H1 (cell line): ENCODE results near the gene GCNT1. TPM values are rescaled to one million over a fixed set of nuclear protein-coding genes. Genes with fewer than 3 reads are reported as not detected.

Experiments used
- CTCF ChIA-PET: fragments of 300-600 bp; sonication (Branson Sonifier 250); formaldehyde crosslinking; loops from one replicate; lab custom pipeline; 2021; ENCODE audit not compliant: partially characterized antibody; lab: Charles Lee
- POLR2A ChIA-PET: fragments of 300-600 bp; sonication (Branson Sonifier 250); formaldehyde crosslinking; loops from one replicate; lab custom pipeline; 2021; ENCODE audit warnings: inconsistent platforms; ENCODE audit not compliant: partially characterized antibody; lab: Charles Lee
- DNase-seq, 2 experiments: peaks; one replicate each; pipeline versions ENCODE4 v3.0.0 to v3.0.0-alpha.2; 2010 to 2022; ENCODE audit warnings: low spot score in 2 of 2, low read depth in 1 of 2, mixed read lengths in 1 of 2
- FAIRE-seq: peaks from 2 replicates; lab custom pipeline; 2011; peaks lifted over from hg19 to GRCh38; lab: Jason Lieb, UNC
- H2AFZ ChIP-seq: 2 replicates; pipeline ENCODE4 v1.8.1; 2012; ENCODE audit warnings: low read length, inconsistent platforms
- H2AK5ac ChIP-seq: 2 replicates; pipeline ENCODE4 v1.6.1; 2013; ENCODE audit warnings: low read depth, low read length
- H2BK120ac ChIP-seq: replicated peaks from 2 replicates; pipeline ENCODE3; 2013; ENCODE audit warnings: low read depth, low read length, inconsistent platforms
- H2BK12ac ChIP-seq: 2 replicates; pipeline ENCODE4 v1.6.1; 2013; ENCODE audit warnings: low read depth, low read length
- H2BK15ac ChIP-seq: 2 replicates; pipeline ENCODE4 v1.6.1; 2013; ENCODE audit warnings: low read length
- H2BK20ac ChIP-seq: 2 replicates; pipeline ENCODE4 v1.6.1; 2013; ENCODE audit warnings: low read length
- H2BK5ac ChIP-seq: 2 replicates; pipeline ENCODE4 v1.6.1; 2013; ENCODE audit warnings: low read depth, low read length
- H3K14ac ChIP-seq: 2 replicates; pipeline ENCODE4 v1.6.1; 2013; ENCODE audit warnings: inconsistent platforms; ENCODE audit not compliant: insufficient read length
- H3K18ac ChIP-seq: 2 replicates; pipeline ENCODE4 v1.6.1; 2013; ENCODE audit warnings: low read length; ENCODE audit errors: extremely low read depth
- H3K23ac ChIP-seq: 2 replicates; pipeline ENCODE4 v1.6.1; 2013; ENCODE audit warnings: inconsistent platforms; ENCODE audit not compliant: insufficient read length
- H3K23me2 ChIP-seq: 2 replicates; pipeline ENCODE4 v1.6.1; 2013; ENCODE audit warnings: low read depth, low read length
- H3K27ac ChIP-seq: 2 replicates; pipeline ENCODE4 v1.6.1; 2011; ENCODE audit warnings: low read depth, low read length, inconsistent platforms
- H3K27me3 ChIP-seq, 4 experiments: replicated peaks in 1 of 4; 1 replicate in 1 of 4; 2 replicates in 3 of 4; pipeline versions ENCODE4 v1.6.1 to v1.8.1; 2011 to 2013; ENCODE audit warnings: low read length in 3 of 4, mild to moderate bottlenecking in 3 of 4, inconsistent platforms in 2 of 4, mixed read lengths in 2 of 4, moderate library complexity in 1 of 4; ENCODE audit not compliant: control insufficient read depth in 3 of 4, insufficient read depth in 3 of 4; ENCODE audit errors: extremely low read depth in 1 of 4
- H3K36me3 ChIP-seq, 4 experiments: 2 replicates each; pipeline versions ENCODE4 v1.6.1 to v1.8.1; 2011 to 2013; ENCODE audit warnings: mild to moderate bottlenecking in 4 of 4, low read length in 3 of 4, moderate library complexity in 2 of 4, control low read depth in 1 of 4, inconsistent platforms in 1 of 4; ENCODE audit not compliant: insufficient read depth in 4 of 4, control insufficient read depth in 2 of 4
- H3K4ac ChIP-seq: replicated peaks from 2 replicates; pipeline ENCODE3; 2013; ENCODE audit warnings: low read length, low read depth, mixed read lengths, inconsistent platforms; ENCODE audit not compliant: insufficient read length
- H3K4me1 ChIP-seq, 4 experiments: replicated peaks in 1 of 4; 1 replicate in 1 of 4; 2 replicates in 3 of 4; pipeline versions ENCODE4 v1.6.1 to v1.8.1; 2011 to 2013; ENCODE audit warnings: low read length in 3 of 4, inconsistent platforms in 2 of 4, mixed read lengths in 1 of 4; ENCODE audit not compliant: insufficient read depth in 4 of 4, control insufficient read depth in 3 of 4
- H3K4me2 ChIP-seq, 2 experiments: 2 replicates each; pipeline versions ENCODE4 v1.6.1 to v1.8.1; 2011 to 2013; ENCODE audit warnings: low read depth in 2 of 2, low read length in 2 of 2, control low read depth in 1 of 2, inconsistent platforms in 1 of 2, mild to moderate bottlenecking in 1 of 2; ENCODE audit not compliant: insufficient read depth in 1 of 2
- H3K4me3 ChIP-seq, 4 experiments: fragments of 200-600, 300-600 bp in 1 of 4; sonication (generic), shearing (Covaris generic), sonication (Bioruptor Twin) in 1 of 4; 2 replicates each; pipeline versions ENCODE4 v1.5.1 to v1.8.1; 2011 to 2016; ENCODE audit warnings: low read length in 4 of 4, low read depth in 3 of 4, control low read depth in 2 of 4, inconsistent platforms in 2 of 4, mild to moderate bottlenecking in 2 of 4, mixed read lengths in 1 of 4, moderate library complexity in 1 of 4; ENCODE audit not compliant: insufficient read depth in 2 of 4; ENCODE audit errors: extremely low read depth in 1 of 4
- H3K56ac ChIP-seq: replicated peaks from 2 replicates; pipeline ENCODE3; 2013; ENCODE audit warnings: low read depth, mild to moderate bottlenecking, mixed read lengths, low read length, inconsistent platforms; ENCODE audit not compliant: insufficient read length
- H3K79me1 ChIP-seq: 2 replicates; pipeline ENCODE4 v1.6.1; 2013; ENCODE audit warnings: low read depth, low read length, control low read depth
- H3K79me2 ChIP-seq, 2 experiments: 2 replicates each; pipeline versions ENCODE4 v1.6.1 to v1.8.1; 2012 to 2013; ENCODE audit warnings: low read length in 2 of 2, mild to moderate bottlenecking in 2 of 2, inconsistent platforms in 1 of 2; ENCODE audit not compliant: insufficient read depth in 2 of 2, control insufficient read depth in 1 of 2
- H3K9ac ChIP-seq, 4 experiments: replicated peaks in 1 of 4; 1 replicate in 1 of 4; 2 replicates in 3 of 4; pipeline versions ENCODE4 v1.6.1 to v1.8.1; 2011 to 2013; ENCODE audit warnings: low read depth in 3 of 4, low read length in 3 of 4, control low read depth in 2 of 4, mild to moderate bottlenecking in 2 of 4, moderate library complexity in 2 of 4, inconsistent platforms in 1 of 4; ENCODE audit errors: extremely low read depth in 1 of 4
- H3K9me3 ChIP-seq, 2 experiments: 2 replicates each; pipeline versions ENCODE4 v1.6.1 to v1.8.1; 2012 to 2013; ENCODE audit warnings: mild to moderate bottlenecking in 2 of 2, moderate library complexity in 2 of 2, control low read depth in 1 of 2, inconsistent platforms in 1 of 2, low read depth in 1 of 2, low read length in 1 of 2, mixed read lengths in 1 of 2; ENCODE audit not compliant: insufficient read depth in 2 of 2
- H4K20me1 ChIP-seq, 2 experiments: replicated peaks in 1 of 2; 2 replicates each; pipeline versions ENCODE3 to v1.8.1; 2011 to 2013; ENCODE audit warnings: inconsistent platforms in 2 of 2, low read length in 2 of 2, mild to moderate bottlenecking in 1 of 2; ENCODE audit not compliant: insufficient read depth in 2 of 2, control insufficient read depth in 1 of 2
- H4K5ac ChIP-seq: 2 replicates; pipeline ENCODE4 v1.6.1; 2013; ENCODE audit warnings: low read length, low read depth, mixed read lengths, inconsistent platforms; ENCODE audit not compliant: insufficient read length
- H4K8ac ChIP-seq: 2 replicates; pipeline ENCODE4 v1.8.0; 2013; ENCODE audit warnings: mild to moderate bottlenecking, moderate library complexity, low read length, inconsistent platforms; ENCODE audit not compliant: insufficient read depth; ENCODE audit errors: extremely low read depth
- H4K91ac ChIP-seq: replicated peaks from 2 replicates; pipeline ENCODE3; 2013; ENCODE audit warnings: low read length, mixed read lengths, inconsistent platforms; ENCODE audit not compliant: insufficient read length
- ASH2L ChIP-seq: fragments of 200-600, 300-600 bp; sonication (generic); IDR thresholded peaks from one replicate; pipeline ENCODE4 v1.7.1; 2017; ENCODE audit warnings: low read length
- CBX5 ChIP-seq: fragments of 300-800, 300-1000 bp; sonication (generic); IDR thresholded peaks from 2 replicates; pipeline ENCODE4 v1.7.1; 2016; ENCODE audit warnings: antibody characterized with exemption, low read length, low read depth
- CHD2 ChIP-seq: IDR thresholded peaks from 2 replicates; pipeline ENCODE4 v1.6.1; 2012; ENCODE audit warnings: low read length, improper control_type of control experiment
- CTBP2 ChIP-seq: IDR thresholded peaks from 2 replicates; pipeline ENCODE4 v1.7.0; 2011; ENCODE audit warnings: borderline replicate concordance, mild to moderate bottlenecking, moderate library complexity, mixed read lengths, low read length; ENCODE audit not compliant: insufficient read depth, insufficient read length
- MAX ChIP-seq: IDR thresholded peaks from 2 replicates; pipeline ENCODE4 v1.6.1; 2012; ENCODE audit warnings: inconsistent platforms
- POU5F1 ChIP-seq: IDR thresholded peaks from 2 replicates; pipeline ENCODE4 v1.6.1; 2011; ENCODE audit warnings: low read depth, mild to moderate bottlenecking, low read length, moderate library complexity
- RBBP5 ChIP-seq: IDR thresholded peaks from 2 replicates; pipeline ENCODE4 v1.7.1; 2012; ENCODE audit warnings: low read depth, mild to moderate bottlenecking, inconsistent platforms, low read length, moderate library complexity, borderline replicate concordance
- RNF2 ChIP-seq: fragments of 200-900, 300-1000 bp; sonication (generic); IDR thresholded peaks from 2 replicates; pipeline ENCODE4 v1.7.1; 2016; ENCODE audit warnings: borderline replicate concordance, low read depth, mild to moderate bottlenecking, antibody characterized with exemption, low read length; ENCODE audit not compliant: poor library complexity, severe bottlenecking; ENCODE audit errors: missing control alignments
- TAF1 ChIP-seq: IDR thresholded peaks from 2 replicates; pipeline ENCODE4 v1.6.1; 2011; ENCODE audit warnings: mild to moderate bottlenecking, low read depth, low read length
- YY1 ChIP-seq: IDR thresholded peaks from 2 replicates; pipeline ENCODE4 v1.6.1; 2011; ENCODE audit warnings: low read depth, mild to moderate bottlenecking, low read length
- WGBS, 2 experiments: shearing (Covaris generic) in 1 of 2; methylation state at CpG; one replicate each; pipeline versions ENCODE4 v1.1.6 to v1.1.7; 2013 to 2015; ENCODE audit warnings: low lambda C conversion rate in 2 of 2, mixed read lengths in 2 of 2, inconsistent platforms in 1 of 2, low coverage in 1 of 2, missing lambda C conversion rate in 1 of 2; ENCODE audit not compliant: insufficient replicate concordance in 2 of 2, insufficient coverage in 1 of 2, insufficient read length in 1 of 2; ENCODE audit errors: extremely low coverage in 1 of 2, missing lambda C conversion rate in 1 of 2; 5-methylcytosine and 5-hydroxymethylcytosine counted together
- polyA plus RNA-seq, 7 experiments: library from polyadenylated mRNA; depleted of rRNA in 3 of 7; stranded (reverse) in 5 of 7; unstranded in 2 of 7; fragments of >200 nt in 5 of 7; fragments of 200-250 nt in 2 of 7; gene quantifications; 1 replicate in 5 of 7; 2 replicates in 1 of 7; 4 replicates in 1 of 7; pipeline versions ENCODE4 v1.2.1 to v1.2.3, GENCODE V29; 2011 to 2013; ENCODE audit warnings: missing spikeins in 2 of 7, mixed read lengths in 2 of 7
- total RNA-seq: library from RNA; stranded (reverse); fragmentation: NEBNext Ultra II Directional; extraction: Animal tissue kit (Norgen Biotek cat#: 25700); gene quantifications from 2 replicates; pipeline ENCODE4 v1.2.1, GENCODE V29; 2021
- TF ChIP-seq, protein P1 (sequence below), 3 experiments: IDR thresholded peaks; 1 replicate in 2 of 3; 2 replicates in 1 of 3; pipeline versions ENCODE4 v1.5.1 to v1.6.1; 2011; ENCODE audit warnings: low read length in 3 of 3, mild to moderate bottlenecking in 3 of 3, inconsistent platforms in 2 of 3, low read depth in 1 of 3, moderate library complexity in 1 of 3; ENCODE audit not compliant: insufficient read depth in 1 of 3; ENCODE audit errors: control extremely low read depth in 1 of 3

Gene GCNT1
- total and polyA plus RNA-seq, 2 of the 8 experiments (the other 6 are each of a cell fraction or from before 2014, with no cell fraction given), result 13.0 to 16.5 TPM

GRCh38 chr9:76466299-76466605, 7.3 kb downstream of the GCNT1 start:
- DNase-seq, result no peak
- Histone ChIP-seq H3K23me2 (no peaks in the 10 kb centered on the region), H2BK20ac (no peak overlapping the region), H3K4ac (no peak overlapping the region), H3K27ac (no peak overlapping the region), H4K8ac (no peak overlapping the region), H3K4me1 (peaks cover 2 to 7% (median 5%) of the 10 kb centered on the region in 4 experiments; a peak in 4 of 7 replicates), H3K36me3 (no peaks in the 10 kb centered on the region; a peak in 1 of 8 replicates), H3K4me2 (no peak overlapping the region), H3K79me1 (0 out of 2 replicates have a peak, but pooled peaks cover 4% of the 10 kb centered on the region), H3K18ac (no peak overlapping the region), H4K91ac (no peak overlapping the region), H3K14ac (no peak overlapping the region), H3K27me3 (no peaks in the 10 kb centered on the region), H3K9me3 (no peaks in the 10 kb centered on the region), H4K5ac (no peak overlapping the region), H3K9ac (no peak overlapping the region), H2BK120ac (no peak overlapping the region), H3K23ac (no peak overlapping the region), H3K56ac (no peak overlapping the region), H2BK5ac (no peak overlapping the region), H4K20me1 (no peaks in the 10 kb centered on the region), H3K79me2 (peaks cover 0 to 35% of the 10 kb centered on the region in 2 experiments; a peak in 2 of 4 replicates), H2BK15ac (no peak overlapping the region), H2AFZ (no peak overlapping the region), H2BK12ac (no peak overlapping the region), H3K4me3 (no peak overlapping the region), H2AK5ac (no peak overlapping the region)
- ChIA-PET POLR2A (interaction anchor here (0.7 to 1.6 kb wide), 2 partner anchors 9 to 43 kb away, joined by 3 to 4 read pairs; no protein-coding TSS in a partner anchor), CTCF (no interaction called here)
- FAIRE-seq, result no peak
- WGBS, 2 experiments, result 85% methylated on average over 2 of the region's 2 CpGs; no CpG with 5 or more reads in 1 of the 2 experiments
- TF ChIP-seq CHD2, result no peak
- no peak for TF ChIP-seq CTBP2
- no peak for TF ChIP-seq RNF2
- no peak for TF ChIP-seq MAX
- TF ChIP-seq TAF1, result no peak
- no peak for TF ChIP-seq POU5F1
- TF ChIP-seq, protein P1, sequence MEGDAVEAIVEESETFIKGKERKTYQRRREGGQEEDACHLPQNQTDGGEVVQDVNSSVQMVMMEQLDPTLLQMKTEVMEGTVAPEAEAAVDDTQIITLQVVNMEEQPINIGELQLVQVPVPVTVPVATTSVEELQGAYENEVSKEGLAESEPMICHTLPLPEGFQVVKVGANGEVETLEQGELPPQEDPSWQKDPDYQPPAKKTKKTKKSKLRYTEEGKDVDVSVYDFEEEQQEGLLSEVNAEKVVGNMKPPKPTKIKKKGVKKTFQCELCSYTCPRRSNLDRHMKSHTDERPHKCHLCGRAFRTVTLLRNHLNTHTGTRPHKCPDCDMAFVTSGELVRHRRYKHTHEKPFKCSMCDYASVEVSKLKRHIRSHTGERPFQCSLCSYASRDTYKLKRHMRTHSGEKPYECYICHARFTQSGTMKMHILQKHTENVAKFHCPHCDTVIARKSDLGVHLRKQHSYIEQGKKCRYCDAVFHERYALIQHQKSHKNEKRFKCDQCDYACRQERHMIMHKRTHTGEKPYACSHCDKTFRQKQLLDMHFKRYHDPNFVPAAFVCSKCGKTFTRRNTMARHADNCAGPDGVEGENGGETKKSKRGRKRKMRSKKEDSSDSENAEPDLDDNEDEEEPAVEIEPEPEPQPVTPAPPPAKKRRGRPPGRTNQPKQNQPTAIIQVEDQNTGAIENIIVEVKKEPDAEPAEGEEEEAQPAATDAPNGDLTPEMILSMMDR (IDR thresholded peaks at IDR 0.05; ENCODE audit: control extremely low read depth in 1 of 3, insufficient read depth in 1 of 3, low read depth in 1 of 3, low read length in 3 of 3), result no peak
- no peak for TF ChIP-seq ASH2L
- TF ChIP-seq CBX5, result no peak
- TF ChIP-seq RBBP5, result no peak
- TF ChIP-seq YY1, result no peak
